Measurements from ENCODE around the gene TMEM131L. TPM values are rescaled to one million over a fixed set of nuclear protein-coding genes. Genes with fewer than 3 reads are reported as not detected.
"Not testable (repeated sequence)": the region's sequence is repeated elsewhere in the genome, so short reads cannot be mapped to it uniquely, and the experiment has no call there.

Gene TMEM131L
- total RNA-seq, 2 experiments from 2014 or later, result 28.3 to 30.9 TPM

DNA sequence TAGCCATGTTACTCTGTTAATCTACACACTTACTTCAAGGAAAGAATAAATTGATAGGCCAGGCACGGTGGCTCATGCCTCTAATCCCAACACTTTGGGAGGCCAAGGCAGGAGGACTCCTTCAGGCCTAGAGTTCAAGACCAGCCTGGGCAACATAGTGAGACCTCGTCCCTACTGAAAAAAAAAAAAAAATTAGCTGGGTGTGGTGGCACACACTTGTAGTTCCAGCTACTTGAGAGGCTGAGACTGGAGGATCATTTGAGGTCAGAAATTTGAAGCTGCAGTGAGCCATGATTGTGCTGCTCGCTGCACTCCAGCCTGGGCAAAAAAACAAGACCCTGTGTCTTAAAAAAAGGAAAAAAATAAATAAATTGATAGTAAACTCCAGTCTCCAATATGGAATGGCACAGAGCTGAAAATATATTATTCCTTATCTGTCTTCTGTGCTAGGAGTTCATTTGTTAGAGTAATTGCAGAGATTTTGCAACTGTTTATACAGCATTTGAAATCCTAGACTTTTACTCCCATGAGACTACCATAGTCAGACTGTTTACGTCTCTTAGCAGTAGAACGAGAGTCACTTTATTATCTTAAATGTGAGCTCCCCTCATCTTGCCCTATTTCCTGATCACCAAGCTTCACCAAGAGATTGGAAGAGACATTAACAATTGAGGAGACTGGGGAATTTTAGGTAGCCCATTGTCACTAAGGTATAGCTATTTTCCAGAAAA lies 18.8 kb upstream of the TMEM131L start:
- ChIA-PET CTCF (interaction anchor here (0.7 to 1.4 kb wide), 2 partner anchors 25 to 52 kb away, joined by 3 read pairs; no protein-coding TSS in a partner anchor), POLR2A (interaction anchor here (0.7 kb wide), 1 partner anchor 910 kb away, joined by 3 read pairs; no protein-coding TSS in a partner anchor)

- CTCF ChIA-PET, result interaction anchor here (0.7 to 1.2 kb wide), 2 partner anchors 12 to 51 kb away, joined by 3 read pairs; no protein-coding TSS in a partner anchor
Observed at GRCh38 chr4:153448003-153448731, 18.0 kb upstream of the TMEM131L start.

DNA sequence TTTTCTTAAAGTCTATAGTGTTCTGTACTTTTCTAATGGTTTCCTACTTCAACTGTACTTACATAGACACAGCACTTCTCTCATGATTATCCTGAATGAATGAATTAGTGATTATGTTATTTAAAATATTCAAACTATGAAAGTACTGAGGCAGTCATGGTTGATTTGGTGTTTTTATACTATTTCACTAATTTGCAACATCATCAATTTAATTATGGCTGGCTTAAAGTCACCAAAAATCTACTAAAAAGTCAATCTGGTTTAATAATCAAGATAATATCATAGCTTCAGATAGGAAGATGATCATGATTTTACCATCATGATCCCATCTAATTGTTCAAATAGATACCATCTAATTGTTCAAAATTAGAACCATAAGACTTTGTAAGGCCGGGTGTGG lies 16.8 kb upstream of the TMEM131L start:
- ChIA-PET CTCF (interaction anchor here (1.1 to 1.2 kb wide), 2 partner anchors 13 to 125 kb away, joined by 3 read pairs; no protein-coding TSS in a partner anchor), POLR2A (no interaction called here)

More at GRCh38 chr4:153448003-153448731, 18.0 kb upstream of the TMEM131L start:
- POLR2A ChIA-PET, result no interaction called here

GRCh38 chr4:153450544-153450917 lies 15.6 kb upstream of the TMEM131L start:
- CTCF ChIA-PET, result interaction anchor here (1.5 kb wide), 1 partner anchor 15 kb away, joined by 3 read pairs; no protein-coding TSS in a partner anchor
- POLR2A ChIA-PET, result no interaction called here

- ChIA-PET CTCF (interaction anchor here (1.5 kb wide), 1 partner anchor 14 kb away, joined by 3 read pairs; no protein-coding TSS in a partner anchor), POLR2A (interaction anchor here (1.3 kb wide), 1 partner anchor 15 kb away, joined by 3 read pairs; the partner anchor contains the start of gene TMEM131L)
Observed at GRCh38 chr4:153451145-153451544, 15.0 kb upstream of the TMEM131L start.

DNA sequence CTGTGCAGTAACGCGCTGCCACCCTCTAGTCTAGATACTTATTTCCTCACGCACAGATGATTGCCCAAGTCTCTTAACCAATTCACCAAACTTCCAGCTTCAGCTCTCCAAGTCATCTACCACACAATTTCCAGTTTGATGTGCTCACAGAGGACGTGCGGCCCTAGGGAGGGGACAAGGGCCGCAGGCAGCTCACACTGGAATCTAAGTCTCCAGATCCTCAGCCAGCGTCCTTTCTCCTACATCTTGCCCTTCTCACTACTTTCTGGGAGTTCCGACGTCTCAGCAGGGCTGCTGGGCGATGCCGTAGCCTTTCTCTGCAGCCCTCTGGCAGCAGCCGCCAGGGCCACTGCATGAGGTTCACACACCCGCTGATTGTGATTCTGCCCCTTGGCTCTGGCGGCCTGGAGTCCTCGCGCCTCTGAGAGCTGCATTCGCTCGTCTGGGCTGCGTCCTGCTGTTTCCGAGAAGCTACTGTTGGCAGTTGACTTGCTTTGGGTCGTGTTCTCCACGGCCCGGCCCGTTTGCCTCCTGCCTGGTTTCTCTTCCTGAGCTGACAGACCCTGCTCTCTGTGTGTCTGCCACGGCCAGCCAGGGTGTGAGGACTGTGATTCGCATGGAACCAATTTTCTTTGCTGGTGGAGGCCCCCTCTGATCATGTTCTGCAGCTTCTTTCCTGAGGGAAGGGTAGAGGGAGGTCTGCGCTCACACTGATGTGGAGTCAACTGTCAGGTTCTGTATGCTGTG lies 14.1 kb upstream of the TMEM131L start:
- POLR2A ChIA-PET, result interaction anchor here (1.3 kb wide), 1 partner anchor 14 kb away, joined by 3 read pairs; the partner anchor contains the start of gene TMEM131L
- CTCF ChIA-PET, result no interaction called here

GRCh38 chr4:153452658-153453378 lies 13.3 kb upstream of the TMEM131L start:
- POLR2A ChIA-PET, result no interaction called here
- CTCF ChIA-PET, result no interaction called here

- ChIA-PET CTCF (no interaction called here), POLR2A (no interaction called here)
Observed at GRCh38 chr4:153453402-153453801, 12.8 kb upstream of the TMEM131L start.

GRCh38 chr4:153458969-153459368 lies 7.2 kb upstream of the TMEM131L start:
- CTCF ChIA-PET, result interaction anchor here (0.9 kb wide), 1 partner anchor 40 kb away, joined by 4 read pairs; no protein-coding TSS in a partner anchor
- POLR2A ChIA-PET, result no interaction called here

GRCh38 chr4:153461549-153461948 lies 4.6 kb upstream of the TMEM131L start:
- POLR2A ChIA-PET, CTCF ChIA-PET: not testable (repeated sequence)

DNA sequence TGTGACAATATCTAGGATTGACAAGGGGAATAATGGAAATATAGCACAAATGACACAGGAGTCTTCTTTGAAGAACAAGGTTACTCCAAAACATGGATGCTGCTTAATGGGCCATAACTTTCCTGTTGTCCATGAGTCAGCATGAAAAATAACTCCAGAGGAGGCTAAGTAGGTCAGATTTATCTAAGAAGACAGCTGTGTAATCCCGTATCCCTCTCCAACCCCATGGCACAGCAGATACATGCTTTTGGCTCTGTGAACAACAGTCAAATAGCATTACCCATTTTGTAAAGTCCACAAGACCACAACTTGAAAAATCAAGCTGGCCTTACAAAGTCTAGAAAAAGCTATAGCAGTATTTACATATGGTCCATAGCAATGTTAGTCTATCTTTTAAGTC lies 2.1 kb upstream of the TMEM131L start:
- POLR2A ChIA-PET, result no interaction called here
- CTCF ChIA-PET, result no interaction called here

- ChIA-PET POLR2A (interaction anchor here (0.6 to 3.0 kb wide), 7 partner anchors 10 to 929 kb away, joined by 3 to 31 read pairs (median 5); partner anchors contain the start of gene FBXW7), CTCF (interaction anchor here (0.6 to 3.1 kb wide), 13 partner anchors 15 to 178 kb away, joined by 3 to 8 read pairs (median 4); no protein-coding TSS in a partner anchor)
Observed at GRCh38 chr4:153465140-153465539, 1.0 kb upstream of the TMEM131L start.

DNA sequence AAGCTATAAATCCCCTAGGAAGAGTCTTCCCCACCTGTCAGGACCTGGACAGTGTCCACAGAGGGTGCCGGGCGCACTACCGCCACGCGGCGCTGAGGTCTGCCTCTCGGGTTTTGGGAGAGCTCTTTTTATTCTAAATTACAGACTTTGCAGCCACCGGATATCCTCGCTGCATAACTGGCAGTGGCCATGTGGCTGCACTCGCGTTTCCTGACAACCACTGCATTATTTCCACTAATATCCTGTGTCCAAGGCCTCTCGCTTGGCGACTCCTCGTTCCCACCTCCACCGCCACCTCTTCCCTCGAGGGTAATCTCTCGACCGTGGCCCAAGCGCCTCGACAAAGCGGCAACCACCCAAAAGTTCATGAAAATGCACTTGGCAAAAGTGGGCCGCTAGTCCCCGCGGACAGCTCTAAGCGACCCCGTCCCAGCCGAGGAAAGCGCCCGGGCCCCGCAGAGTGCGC lies 512 bp upstream of the TMEM131L start:
- POLR2A ChIA-PET, result interaction anchor here (0.6 to 3.0 kb wide), 12 partner anchors 10 to 930 kb away, joined by 3 to 31 read pairs (median 5); partner anchors contain the start of gene FBXW7
- CTCF ChIA-PET, result interaction anchor here (0.6 to 3.1 kb wide), 16 partner anchors 15 to 430 kb away, joined by 3 to 8 read pairs (median 4); no protein-coding TSS in a partner anchor

GRCh38 chr4:153466949-153467896 lies 1.1 kb downstream of the TMEM131L start:
- CTCF ChIA-PET, result interaction anchor here (0.6 to 3.1 kb wide), 14 partner anchors 16 to 324 kb away, joined by 3 to 8 read pairs (median 4); partner anchors contain the start of gene MND1
- POLR2A ChIA-PET, result interaction anchor here (0.6 to 3.0 kb wide), 11 partner anchors 8 to 311 kb away, joined by 3 to 31 read pairs (median 4); no protein-coding TSS in a partner anchor

- ChIA-PET POLR2A (interaction anchor here (0.8 to 3.0 kb wide), 3 partner anchors 16 to 74 kb away, joined by 3 to 31 read pairs (median 4); no protein-coding TSS in a partner anchor), CTCF (interaction anchor here (0.6 to 3.1 kb wide), 9 partner anchors 15 to 325 kb away, joined by 3 to 8 read pairs (median 4); partner anchors contain the start of gene MND1)
Observed at GRCh38 chr4:153467897-153468262, 1.7 kb downstream of the TMEM131L start.

DNA sequence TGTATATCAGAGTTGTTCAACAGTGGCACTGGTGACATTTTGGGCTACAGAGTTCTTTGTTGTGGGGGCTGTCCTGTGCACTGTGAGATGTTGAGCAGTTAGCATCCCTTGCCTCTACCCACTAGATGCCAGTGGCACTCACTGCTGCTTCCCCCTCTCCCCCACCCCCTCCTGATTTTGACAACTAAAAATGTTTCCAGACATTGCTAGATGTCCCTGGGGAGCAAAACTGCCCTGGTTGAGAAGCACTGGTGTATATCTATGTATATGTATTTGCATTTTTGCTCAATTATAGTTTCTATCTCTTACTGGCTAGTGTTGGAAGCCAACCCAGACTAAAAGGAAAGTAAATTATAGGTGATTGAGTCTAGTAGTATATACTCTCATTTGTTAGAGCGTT lies 2.4 kb downstream of the TMEM131L start:
- ChIA-PET CTCF (interaction anchor here (0.7 to 3.1 kb wide), 5 partner anchors 20 to 106 kb away, joined by 3 to 8 read pairs (median 3); no protein-coding TSS in a partner anchor), POLR2A (interaction anchor here (0.6 to 1.1 kb wide), 2 partner anchors 15 to 21 kb away, joined by 3 read pairs; no protein-coding TSS in a partner anchor)

DNA sequence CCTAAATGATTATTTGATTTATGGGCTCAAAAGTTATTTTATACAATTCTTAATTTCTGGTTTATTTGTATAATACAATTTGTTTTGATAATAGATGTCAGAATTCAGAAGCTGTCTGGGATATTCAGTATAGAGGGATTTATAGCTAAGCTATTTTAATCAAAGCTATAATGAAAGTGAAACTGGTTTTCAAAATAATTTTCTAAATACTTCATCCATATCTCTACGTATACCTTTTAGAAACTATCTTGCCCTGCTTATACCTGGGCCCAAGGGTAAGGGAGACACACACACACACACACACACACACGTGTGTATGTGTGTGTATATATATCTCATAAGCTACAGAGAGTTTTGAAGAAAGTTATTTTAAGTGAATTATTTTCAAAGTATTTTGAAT lies 2.9 kb downstream of the TMEM131L start:
- POLR2A ChIA-PET, result interaction anchor here (0.6 kb wide), 1 partner anchor 20 kb away, joined by 3 read pairs; no protein-coding TSS in a partner anchor
- CTCF ChIA-PET, result interaction anchor here (0.7 to 1.2 kb wide), 3 partner anchors 19 to 59 kb away, joined by 3 to 4 read pairs (median 3); no protein-coding TSS in a partner anchor

Data from activated CD8-positive, alpha-beta memory T cell treated with anti-CD3 and anti-CD28 coated beads for 36 hours (primary cell).